ENCODE measurements around the gene NDC1.
"Not testable (repeated sequence)": the region's sequence is repeated elsewhere in the genome, so short reads cannot be mapped to it uniquely, and the experiment has no call there.

The NDC1 gene

DNA sequence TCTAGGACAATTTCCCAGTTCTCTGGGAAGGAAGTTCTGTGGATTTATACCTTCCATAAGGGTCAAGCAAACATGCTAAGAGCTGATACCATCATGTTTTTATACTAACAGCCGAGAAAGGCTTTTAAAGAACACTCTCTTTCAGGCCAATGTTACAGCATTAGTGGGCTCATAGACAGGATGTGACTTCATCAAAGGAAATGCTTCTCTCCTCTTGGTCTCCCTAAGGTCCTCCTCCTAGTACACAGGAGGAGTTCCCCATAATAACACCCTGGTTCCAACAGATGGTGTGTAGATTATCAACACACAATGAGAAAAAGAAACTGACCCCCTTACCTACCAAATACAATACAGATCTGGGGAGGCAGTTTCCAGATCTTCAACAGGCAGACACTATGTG is 72.4 kb downstream of the NDC1 start:
- DNase-seq (ENCODE audit: low read depth in 2 of 2): peak in 1 of 2 experiments; percentile 19

- no peak for DNase-seq (ENCODE audit: low read depth in 2 of 2)
These were observed 74.2 kb downstream of the NDC1 start for GRCh38 chr1:53763911-53764310.

- no peak for DNase-seq (ENCODE audit: low read depth in 2 of 2)
These were observed 74.6 kb downstream of the NDC1 start for GRCh38 chr1:53763461-53763860.

- DNase-seq (ENCODE audit: low read depth in 2 of 2): not testable (repeated sequence)
These were observed 77.6 kb downstream of the NDC1 start for GRCh38 chr1:53760497-53760896.

DNA sequence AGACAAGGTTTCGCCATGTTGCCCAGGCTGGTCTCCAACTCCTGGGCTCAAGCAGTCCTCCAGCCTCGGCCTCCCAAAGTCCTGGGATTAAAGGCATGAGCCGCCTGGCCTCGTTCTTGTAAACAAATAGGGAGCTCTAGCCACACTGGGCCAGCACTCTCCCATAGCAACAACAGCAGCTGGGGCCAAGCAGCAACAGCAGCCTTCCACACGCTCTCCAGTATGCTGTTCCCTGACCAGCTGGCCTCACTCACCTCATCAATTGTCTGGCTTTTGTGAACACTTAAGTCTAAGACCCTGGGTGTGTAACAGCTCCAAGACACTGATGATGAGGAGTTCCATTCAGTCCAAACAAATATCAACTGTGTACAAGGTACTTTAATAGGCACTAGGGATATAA is 82.2 kb downstream of the NDC1 start:
- no peak for DNase-seq (ENCODE audit: low read depth in 2 of 2)

GRCh38 chr1:53754484-53755312 is 83.4 kb downstream of the NDC1 start:
- DNase-seq (ENCODE audit: low read depth in 2 of 2): no peak

- DNase-seq (ENCODE audit: low read depth in 2 of 2): no peak
These were observed 85.8 kb downstream of the NDC1 start for GRCh38 chr1:53752281-53752680.

DNA sequence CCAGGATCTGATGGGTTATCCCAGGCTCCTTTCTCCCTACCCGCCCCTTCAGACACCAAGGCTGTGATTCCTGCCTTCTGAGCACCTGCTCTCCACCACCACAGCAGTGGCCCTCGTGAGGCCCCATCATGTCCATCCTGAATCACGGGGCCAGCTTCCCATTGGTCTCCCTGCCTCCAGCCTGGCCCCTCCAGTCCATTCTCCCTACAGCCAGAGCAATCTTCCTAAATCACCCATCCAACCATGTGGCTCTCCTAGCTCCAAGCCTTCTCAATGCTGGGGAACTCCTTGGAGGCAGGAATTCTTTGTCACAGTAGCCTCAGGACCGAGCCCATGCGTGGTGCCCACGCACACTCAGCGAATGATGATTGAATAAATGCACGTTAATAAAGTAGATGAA is 90.3 kb downstream of the NDC1 start:
- no peak for DNase-seq (ENCODE audit: low read depth in 2 of 2)

DNA sequence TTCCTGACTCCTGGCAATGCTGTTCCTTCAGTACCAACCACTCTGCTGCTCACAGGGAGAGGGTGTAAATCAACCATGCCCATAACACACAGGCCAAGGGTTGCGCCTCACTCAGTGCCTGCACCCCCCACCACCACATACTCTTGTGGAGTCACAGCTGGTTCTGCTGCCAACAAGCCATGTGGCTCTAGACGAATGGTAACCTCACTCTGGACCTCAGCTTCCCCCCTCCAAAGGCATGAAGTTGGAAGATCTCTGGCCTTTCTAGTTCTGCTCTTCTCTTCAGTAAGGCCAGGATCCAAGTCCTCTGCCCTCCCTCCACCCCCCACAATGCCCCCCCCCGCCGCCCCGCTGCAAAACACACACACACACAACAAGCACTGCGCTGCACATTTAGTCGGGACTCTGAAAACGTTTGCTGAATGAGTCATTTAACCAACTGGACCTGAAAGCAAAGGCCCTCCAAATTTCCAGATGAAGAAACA is 97.4 kb downstream of the NDC1 start:
- peak; percentile 48 to 63 for DNase-seq (ENCODE audit: low read depth in 2 of 2)

GRCh38 chr1:53739109-53739681 is 98.9 kb downstream of the NDC1 start, which contains the start of gene GLIS1:
Gene GLIS1, minus strand, starts transcription at chr1:53739164. Its CDS starts 1,100 bp downstream, at chr1:53738064.
- DNase-seq (ENCODE audit: low read depth in 2 of 2): peak; percentile 74 to 77

- DNase-seq (ENCODE audit: low read depth in 2 of 2): no peak
These were observed 99.6 kb downstream of the NDC1 start for GRCh38 chr1:53738205-53739108.

- DNase-seq (ENCODE audit: low read depth in 2 of 2): no peak
These were observed 100.4 kb downstream of the NDC1 start for GRCh38 chr1:53737648-53738204.

DNA sequence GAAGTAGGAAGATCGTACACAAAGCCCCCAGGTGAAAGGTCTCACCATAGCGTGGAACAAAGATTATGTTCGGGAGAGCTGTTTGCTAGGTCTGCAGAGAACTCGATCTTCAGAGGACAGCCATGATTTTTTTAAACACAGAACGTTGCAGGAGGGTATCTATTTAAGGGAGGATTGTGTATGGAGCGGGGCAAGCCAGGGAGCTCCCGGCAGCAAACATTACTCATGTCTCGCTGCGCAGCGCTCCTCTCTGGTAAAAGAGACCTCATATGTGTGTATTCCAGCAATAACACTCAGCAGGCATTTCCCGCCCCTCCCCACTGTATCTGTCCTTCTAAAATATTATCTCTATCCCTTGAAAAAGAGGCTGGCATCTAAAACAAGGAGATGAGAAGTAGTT is 101.8 kb downstream of the NDC1 start:
- DNase-seq (ENCODE audit: low read depth in 2 of 2): no peak

DNA sequence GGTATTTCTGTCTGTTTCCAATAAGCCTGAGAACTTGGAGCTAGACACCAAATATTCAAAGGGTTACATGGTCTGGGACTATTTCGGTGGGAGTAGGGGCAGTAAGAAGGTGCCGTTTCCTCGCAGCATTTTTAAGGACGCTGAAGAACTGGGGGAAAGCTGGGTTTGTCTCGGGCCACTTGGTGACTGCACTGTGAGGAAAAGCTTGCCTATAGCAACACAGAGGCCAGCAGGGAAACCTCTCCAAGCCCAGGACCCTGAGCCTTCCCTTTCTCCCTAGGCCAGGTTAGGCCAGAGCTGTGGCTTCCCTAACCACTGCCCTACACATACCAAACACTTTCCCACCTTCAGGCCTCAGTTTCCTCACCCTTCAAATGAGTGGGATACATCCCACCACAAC is 102.4 kb downstream of the NDC1 start:
- DNase-seq (ENCODE audit: low read depth in 2 of 2): no peak

DNA sequence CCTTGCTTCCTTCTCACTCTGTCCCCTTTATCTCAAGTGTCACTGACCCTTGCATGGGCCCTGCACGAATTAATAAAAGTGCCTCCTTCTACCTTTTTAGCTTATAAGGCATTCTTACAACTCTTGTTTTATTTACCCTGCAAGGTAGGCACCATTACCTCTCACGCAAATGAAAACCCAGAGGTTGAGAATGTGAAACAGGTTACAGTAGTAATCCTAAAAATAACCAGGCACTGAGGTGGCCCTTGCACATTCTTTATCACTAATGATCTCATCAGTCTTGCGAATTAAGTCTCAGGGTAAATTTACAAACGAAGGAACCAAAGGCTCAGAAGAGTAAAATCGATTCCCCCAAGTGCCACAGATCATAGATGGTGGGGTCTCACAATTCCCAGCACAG is 102.8 kb downstream of the NDC1 start:
- no peak for DNase-seq (ENCODE audit: low read depth in 2 of 2)

GRCh38 chr1:53734650-53735211 is 103.4 kb downstream of the NDC1 start:
- DNase-seq (ENCODE audit: low read depth in 2 of 2): peak; percentile 53 to 55

GRCh38 chr1:53733975-53734649 is 104.0 kb downstream of the NDC1 start:
- no peak for DNase-seq (ENCODE audit: low read depth in 2 of 2)

- DNase-seq (ENCODE audit: low read depth in 2 of 2): no peak
These were observed 104.6 kb downstream of the NDC1 start for GRCh38 chr1:53733447-53733931.

DNA sequence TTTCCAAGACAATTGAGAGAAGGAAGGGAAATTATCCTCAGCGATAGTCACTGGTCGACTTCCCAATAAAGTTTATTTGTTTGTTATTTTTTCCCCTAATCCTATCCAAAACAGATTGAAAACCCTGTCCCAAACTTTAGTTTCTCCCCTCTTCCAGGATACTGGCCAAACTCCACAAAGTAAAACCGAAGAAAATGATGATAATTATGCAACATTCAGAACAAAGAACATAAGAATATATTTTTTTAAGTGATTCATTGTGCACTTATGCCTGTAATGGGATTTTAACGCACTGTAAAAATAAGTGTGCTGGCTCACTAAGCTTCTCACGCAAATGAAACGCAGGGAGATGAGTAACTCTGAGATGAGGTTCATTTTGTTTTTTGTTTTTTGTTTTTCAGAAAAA is 105.2 kb downstream of the NDC1 start:
- DNase-seq (ENCODE audit: low read depth in 2 of 2): peak; percentile 85 to 87

DNA sequence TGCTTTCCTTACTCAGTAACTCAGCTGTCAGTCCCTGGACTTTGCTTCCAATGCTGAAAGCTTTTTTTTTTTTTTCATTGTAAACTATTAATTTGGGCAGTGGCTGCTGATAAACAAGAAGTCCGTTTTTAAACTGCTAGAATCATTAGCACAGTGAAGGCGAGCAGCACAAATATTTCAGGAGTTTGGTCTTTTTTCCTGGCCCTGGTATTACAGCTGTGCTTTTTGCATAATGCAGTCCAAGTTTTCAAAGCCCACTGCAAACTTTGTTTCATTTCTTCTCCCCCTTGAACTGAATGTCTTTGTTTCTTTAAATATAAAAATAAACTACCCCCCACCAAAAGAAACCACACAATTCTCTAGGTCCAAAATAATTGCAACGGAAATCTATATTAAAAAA is 105.7 kb downstream of the NDC1 start:
- no peak for DNase-seq (ENCODE audit: low read depth in 2 of 2)

Data from fibroblast of skin of left quadriceps (primary cell).